Ovary (tissue), 9 donors: Measurements from ENCODE around the gene AGFG2. TPM values are rescaled to one million over a fixed set of nuclear protein-coding genes. Genes with fewer than 3 reads are reported as not detected.

Experiments
- DNase-seq, 5 donors: peaks; one replicate each; pipeline ENCODE4 v3.0.0-alpha.2; 2019 to 2020
- H3K27ac ChIP-seq, 2 donors: fragments of 200-600 bp; one replicate each; pipeline versions ENCODE4 v1.5.1 to v1.8.0; 2019 to 2022
- H3K27me3 ChIP-seq: fragments of 200-600 bp; one replicate; pipeline ENCODE4 v1.8.0; 2022
- H3K36me3 ChIP-seq: fragments of 200-600 bp; sonication (generic); one replicate; pipeline ENCODE4 v1.5.1; 2019
- H3K4me1 ChIP-seq: one replicate; pipeline ENCODE4 v1.8.1; 2013; ENCODE audit warnings: mild to moderate bottlenecking, moderate library complexity; ENCODE audit not compliant: insufficient read depth
- H3K4me3 ChIP-seq: fragments of 200-600 bp; sonication (generic); one replicate; pipeline ENCODE4 v1.5.1; 2017
- H3K9me3 ChIP-seq, 2 donors: fragments of 200-600 bp in 1 of 2; sonication (generic) in 1 of 2; one replicate each; pipeline versions ENCODE4 v1.5.1 to v1.8.1; 2013 to 2019; ENCODE audit warnings: mild to moderate bottlenecking in 1 of 2, moderate library complexity in 1 of 2
- CTCF ChIP-seq, 3 donors: fragments of 450-650 bp in 2 of 3; fragments of 200-600 bp in 1 of 3; IDR thresholded peaks; one replicate each; pipeline versions ENCODE4 v1.5.1 to v1.8.0; 2016 to 2022; ENCODE audit warnings: antibody characterized with exemption in 3 of 3, mild to moderate bottlenecking in 1 of 3
- EP300 ChIP-seq: sonication (generic); formaldehyde crosslinking; IDR thresholded peaks from one replicate; pipeline ENCODE4 v1.6.1; 2017; ENCODE audit warnings: antibody characterized with exemption
- POLR2A ChIP-seq: fragments of 450-650 bp; IDR thresholded peaks from one replicate; pipeline ENCODE4 v1.6.1; 2017; ENCODE audit warnings: antibody characterized with exemption, mild to moderate bottlenecking, moderate library complexity
- WGBS, 3 donors: extraction: QIAGEN DNeasy Blood & Tissue Kit in 1 of 3; methylation state at CpG; one replicate each; pipeline versions ENCODE4 v1.1.5 to v1.1.7; 2013 to 2017; 5-methylcytosine and 5-hydroxymethylcytosine counted together
- intact Hi-C, 4 donors: fragments of 100-400 bp; cut with DNase I; formaldehyde crosslinking; loops; one replicate each; pipeline versions ENCODE4 v1.11.0 to v1.15.1; 2022 to 2023
- polyA plus RNA-seq, 2 donors: library from polyadenylated mRNA; stranded (reverse); fragments of 200-250 nt in 1 of 2; fragments of 350-450 nt in 1 of 2; fragmentation: Illumina TruSeq in 1 of 2; extraction: RNeasy Lipid Tissue Mini Kit (QIAGEN cat#74804) in 1 of 2; gene quantifications; one replicate each; pipeline ENCODE4 v1.2.3, GENCODE V29; 2013 to 2014
- total RNA-seq, 7 donors: library from RNA; depleted of rRNA in 2 of 7; stranded (reverse); fragments of >200 nt in 2 of 7; fragmentation: NEBNext Ultra II Directional in 3 of 7; extraction: Animal tissue kit (Norgen Biotek cat#: 25700) in 3 of 7; gene quantifications; one replicate each; pipeline versions ENCODE4 v1.1.0 to v1.2.4, GENCODE V29; 2016 to 2023
- donor health status: DM: no; HTN: no; CAD: no; lungs with moderate emphysema.
- donor health status: DM: no; HTN: no; CAD: no.
- donor health status: Bipolar disorder and iron deficiency.
- donor health status: DM: yes; HTN: yes; CAD: no.
- donor health status: DM: no; HTN: no; CAD: no.
- donor health status: DM: yes; HTN: yes; CAD: no.

AGFG2 gene
- total and polyA plus RNA-seq, 9 donors = 10.0 to 115 (median 55.9) TPM

GRCh38 chr7:100583132-100584053, 44.4 kb downstream of the AGFG2 start:
- whole genome bisulfite sequencing, 3 donors = 23 to 31% (median 28%) methylated on average over 23 of the region's 23 CpGs
- Histone ChIP-seq H3K4me3 (no peak overlapping the region), H3K27me3 (no peaks in the 10 kb centered on the region), H3K4me1 (peaks cover 14% of the 10 kb centered on the region), H3K36me3 (no peaks in the 10 kb centered on the region), H3K9me3 (no peaks in the 10 kb centered on the region), H3K27ac (peak overlapping the region; percentile 62 to 86)
- TF ChIP-seq POLR2A (no peak), CTCF (IDR thresholded peaks at IDR 0.05) (no peak), EP300 (no peak)
- intact Hi-C loops = loop anchor here in 1 of 4 donors (5.0 to 10.0 kb wide), 2 partner anchors 99 to 271 kb away; partner anchors contain the start of gene SLC12A9
- peak in 3 of 5 donors; percentile 41 to 66 (median 51) for DNase-seq

GRCh38 chr7:100584054-100584682, 45.2 kb downstream of the AGFG2 start:
- TF ChIP-seq POLR2A (no peak), CTCF (IDR thresholded peaks at IDR 0.05) (no peak), EP300 (no peak)
- WGBS, 3 donors = 23 to 29% (median 23%) methylated on average over 15 of the region's 15 CpGs
- Histone ChIP-seq H3K36me3 (no peaks in the 10 kb centered on the region), H3K4me3 (peak overlapping the region; percentile 80), H3K9me3 (no peaks in the 10 kb centered on the region), H3K4me1 (peaks cover 14% of the 10 kb centered on the region), H3K27ac (peak overlapping the region; percentile 62 to 86), H3K27me3 (no peaks in the 10 kb centered on the region)
- peak in 3 of 5 donors; percentile 29 to 45 (median 39) for DNase-seq
- intact Hi-C loops = loop anchor here in 1 of 4 donors (5.0 to 10.0 kb wide), 2 partner anchors 98 to 271 kb away; partner anchors contain the start of gene SLC12A9

GRCh38 chr7:100584683-100585510, 45.9 kb downstream of the AGFG2 start:
- Histone ChIP-seq H3K27me3 (no peaks in the 10 kb centered on the region), H3K36me3 (no peaks in the 10 kb centered on the region), H3K9me3 (no peaks in the 10 kb centered on the region), H3K4me1 (peaks cover 14% of the 10 kb centered on the region), H3K4me3 (peak overlapping the region; percentile 80), H3K27ac (peak overlapping the region; percentile 65 to 86)
- DNase-seq = peak in 4 of 5 donors; percentile 69 to 79 (median 70)
- 2 to 4% (median 3%) methylated on average over 20 of the region's 20 CpGs for WGBS, 3 donors
- intact Hi-C loops = loop anchor here in 1 of 4 donors (5.0 to 10.0 kb wide), 2 partner anchors 97 to 270 kb away; partner anchors contain the start of gene SLC12A9
- TF ChIP-seq EP300 (no peak), CTCF (IDR thresholded peaks at IDR 0.05) (no peak), POLR2A (no peak)
